Stimulated activated naive CD8-positive, alpha-beta T cell treated with anti-CD3 and anti-CD28 coated beads, Interleukin-15, Interleukin-2, amounts not matched to agents 100 U/mL and 50 U/mL, for 24 hours (primary cell): ENCODE measurements around the gene SNTG2.
A peak's percentile ranks its signal among the peaks of the same experiment; 100 is the strongest.

ENCODE experiments used
- ATAC-seq: fragments of 150-1000 bp; cut with Tn5 transposase; one replicate; pipeline ENCODE4 v1.10.0; 2021
- DNase-seq: peaks from one replicate; pipeline ENCODE4 v3.0.0; 2021

The SNTG2 gene

GRCh38 chr2:1002350-1002749 is 51.7 kb downstream of the SNTG2 start:
- no peak for DNase-seq

GRCh38 chr2:1004398-1004797 is 53.7 kb downstream of the SNTG2 start:
- ATAC-seq: no peak

More at GRCh38 chr2:1002350-1002749, 51.7 kb downstream of the SNTG2 start:
- ATAC-seq: no peak

GRCh38 chr2:1010415-1010930 is 59.8 kb downstream of the SNTG2 start:
- no peak for DNase-seq
- no peak for ATAC-seq

More at GRCh38 chr2:1004398-1004797, 53.7 kb downstream of the SNTG2 start:
- DNase-seq: no peak

GRCh38 chr2:1011006-1011405 is 60.4 kb downstream of the SNTG2 start:
- ATAC-seq (no peak), DNase-seq (no peak)

- ATAC-seq: no peak
- DNase-seq: no peak
Measured at GRCh38 chr2:1011985-1012384, 61.3 kb downstream of the SNTG2 start.

- no peak for ATAC-seq
- no peak for DNase-seq
Measured at GRCh38 chr2:1014802-1015201, 64.2 kb downstream of the SNTG2 start.

GRCh38 chr2:1016500-1016899 is 65.9 kb downstream of the SNTG2 start:
- no peak for DNase-seq
- no peak for ATAC-seq

GRCh38 chr2:1017827-1018226 is 67.2 kb downstream of the SNTG2 start:
- ATAC-seq (no peak), DNase-seq (no peak)

GRCh38 chr2:1020206-1020605 is 69.6 kb downstream of the SNTG2 start:
- DNase-seq: no peak
- ATAC-seq: no peak

GRCh38 chr2:1022178-1022577 is 71.5 kb downstream of the SNTG2 start:
- ATAC-seq (no peak), DNase-seq (no peak)

GRCh38 chr2:1024981-1025380 is 74.3 kb downstream of the SNTG2 start:
- ATAC-seq (no peak), DNase-seq (no peak)

- DNase-seq (no peak), ATAC-seq (no peak)
Measured at GRCh38 chr2:1026141-1026540, 75.5 kb downstream of the SNTG2 start.

GRCh38 chr2:1028831-1029230 is 78.2 kb downstream of the SNTG2 start:
- ATAC-seq (no peak), DNase-seq (no peak)

GRCh38 chr2:1032030-1032429 is 81.4 kb downstream of the SNTG2 start:
- ATAC-seq: peak; percentile 65
- peak; percentile 24 for DNase-seq

GRCh38 chr2:1033069-1033468 is 82.4 kb downstream of the SNTG2 start:
- ATAC-seq (no peak), DNase-seq (no peak)

- no peak for DNase-seq
- ATAC-seq: no peak
Measured at GRCh38 chr2:1037066-1037465, 86.4 kb downstream of the SNTG2 start.

GRCh38 chr2:1039549-1039948 is 88.9 kb downstream of the SNTG2 start:
- DNase-seq (no peak), ATAC-seq (no peak)

- ATAC-seq (no peak), DNase-seq (no peak)
Measured at GRCh38 chr2:1041012-1041805, 90.6 kb downstream of the SNTG2 start.

GRCh38 chr2:1045109-1045508 is 94.5 kb downstream of the SNTG2 start:
- ATAC-seq (no peak), DNase-seq (no peak)

- ATAC-seq (no peak), DNase-seq (no peak)
Measured at GRCh38 chr2:1046067-1046466, 95.4 kb downstream of the SNTG2 start.

GRCh38 chr2:1047485-1047884 is 96.8 kb downstream of the SNTG2 start:
- ATAC-seq (no peak), DNase-seq (no peak)

GRCh38 chr2:1049691-1050090 is 99.0 kb downstream of the SNTG2 start:
- DNase-seq (no peak), ATAC-seq (no peak)

GRCh38 chr2:1051075-1051474 is 100.4 kb downstream of the SNTG2 start:
- no peak for ATAC-seq
- no peak for DNase-seq

GRCh38 chr2:1052771-1053191 is 102.1 kb downstream of the SNTG2 start:
- DNase-seq (no peak), ATAC-seq (no peak)
